ENCODE measurements around the gene VMAC. TPM values are rescaled to one million over a fixed set of nuclear protein-coding genes. Genes with fewer than 3 reads are reported as not detected.

VMAC gene
- total and polyA plus RNA-seq, 9 of the 15 experiments (the other 6 are each of a cell fraction or from before 2014, with no cell fraction given) = 0.03 to 3.4 (median 1.1) TPM

GRCh38 chr19:5954293-5954692, 49.6 kb downstream of the VMAC start:
- Histone ChIP-seq H3K4me1 (replicated peaks in 1 of 2; ENCODE audit: control insufficient read depth in 2 of 2, insufficient read depth in 2 of 2, low read length in 2 of 2) (peaks cover 46% of the 10 kb centered on the region in 2 experiments), H3K4me2 (ENCODE audit: insufficient read depth, low read length) (peak overlapping the region; percentile 71), H3K4me3 (no peak overlapping the region; the same call in 1 of the 2 replicates), H2AFZ (ENCODE audit: low read depth, low read length) (peak overlapping the region; percentile 3; the same call in 1 of the 2 replicates), H3K27me3 (ENCODE audit: control insufficient read depth in 2 of 2, insufficient read depth in 2 of 2, low read length in 2 of 2) (no peaks in the 10 kb centered on the region), H4K20me1 (replicated peaks; ENCODE audit: control insufficient read depth, insufficient read depth, low read length) (peaks cover 29% of the 10 kb centered on the region; the same call in 1 of the 2 replicates), H3K27ac (ENCODE audit: extremely low read depth, low read depth, low read length) (peak overlapping the region; percentile 70), H3K79me2 (ENCODE audit: control insufficient read depth, insufficient read depth, low read length) (peaks cover 99% of the 10 kb centered on the region), H3K9me1 (ENCODE audit: control insufficient read depth, insufficient read depth, low read length) (peaks cover 4% of the 10 kb centered on the region), H3K36me3 (ENCODE audit: control insufficient read depth, insufficient read depth, low read length) (peaks cover 45% of the 10 kb centered on the region), H3K9ac (ENCODE audit: insufficient read depth in 1 of 2, low read depth in 2 of 2, low read length in 2 of 2) (peak overlapping the region; percentile 65 to 91), H3K9me3 (replicated peaks; ENCODE audit: control insufficient read depth, insufficient read depth, low read depth, low read length) (no peaks in the 10 kb centered on the region)
- no peak for DNase-seq (ENCODE audit: extremely low read depth in 1 of 4, low spot score in 3 of 4)
- ChIA-PET CTCF (ENCODE audit: low intra/inter-chr PET ratio) (no interaction called here), POLR2A (interaction anchor here (1.1 to 4.7 kb wide), 2 partner anchors 14 to 50 kb away, joined by 3 to 41 read pairs; no protein-coding TSS in a partner anchor)
- no peak for FAIRE-seq
- in situ Hi-C loops (cut with MboI) = no loop called here
- intact Hi-C loops (cut with micrococcal nuclease) = no loop called here
- WGBS (ENCODE audit: insufficient coverage, low coverage, missing lambda C conversion rate) = 25% methylated on average over 6 of the region's 6 CpGs
- TF ChIP-seq TCF3 (CRISPR knock-in tag; IDR thresholded peaks at IDR 0.05) (no peak), ELF1 (tag; IDR thresholded peaks at IDR 0.05) (peak; percentile 32; the same call in 1 of the 2 replicates), ETV1 (tag; conservative IDR thresholded peaks at IDR 0.05; ENCODE audit: low read depth) (0 out of 2 replicates have a peak, but pooled peaks have one; percentile 31), YY1 (IDR thresholded peaks at IDR 0.05; ENCODE audit: borderline replicate concordance in 1 of 3, control insufficient read depth in 1 of 3, extremely low read depth in 1 of 3, insufficient read depth in 3 of 3, insufficient read length in 1 of 3, insufficient replicate concordance in 2 of 3, low read depth in 1 of 3, low read length in 2 of 3) (peak in 1 of 3 experiments; percentile 6), TARDBP (IDR thresholded peaks at IDR 0.05) (no peak), TAF1 (IDR thresholded peaks at IDR 0.05; ENCODE audit: control insufficient read depth, extremely low read depth, insufficient read depth, low read length, severe bottlenecking) (no peak), C11orf30 (IDR thresholded peaks at IDR 0.05; ENCODE audit: low read depth) (peak; percentile 3; the same call in 1 of the 2 replicates)
- no TSS peak for BruUV-seq (replicated peaks)
- peak; percentile 5; the same call in 2 of the 3 replicates for ATAC-seq
